KG1 (cell line): ENCODE data around the gene SUCLG2.
"Not testable (repeated sequence)": the region's sequence is repeated elsewhere in the genome, so short reads cannot be mapped to it uniquely, and the experiment has no call there.

Source experiments
- DNase-seq: peaks from one replicate; lab custom pipeline; 2025; lab: John Stamatoyannopoulos, UW

The SUCLG2 gene

GRCh38 chr3:67608034-67608433, 46.4 kb downstream of the SUCLG2 start:
- no peak for DNase-seq

GRCh38 chr3:67605377-67605776, 49.0 kb downstream of the SUCLG2 start:
- DNase-seq, result no peak

- DNase-seq, result no peak
Measured at GRCh38 chr3:67602816-67603215, 51.6 kb downstream of the SUCLG2 start.

GRCh38 chr3:67601919-67602608, 52.3 kb downstream of the SUCLG2 start:
- DNase-seq, result no peak

- no peak for DNase-seq
Measured at GRCh38 chr3:67601385-67601784, 53.0 kb downstream of the SUCLG2 start.

GRCh38 chr3:67599821-67600220, 54.6 kb downstream of the SUCLG2 start:
- no peak for DNase-seq

- DNase-seq, result no peak
Measured at GRCh38 chr3:67598814-67599556, 55.4 kb downstream of the SUCLG2 start.

- DNase-seq, result no peak
Measured at GRCh38 chr3:67595424-67595823, 59.0 kb downstream of the SUCLG2 start.

- DNase-seq, result no peak
Measured at GRCh38 chr3:67593761-67594234, 60.6 kb downstream of the SUCLG2 start.

GRCh38 chr3:67592057-67592456, 62.4 kb downstream of the SUCLG2 start:
- DNase-seq, result no peak

- no peak for DNase-seq
Measured at GRCh38 chr3:67587811-67588210, 66.6 kb downstream of the SUCLG2 start.

- no peak for DNase-seq
Measured at GRCh38 chr3:67587301-67587700, 67.1 kb downstream of the SUCLG2 start.

- DNase-seq, result not testable (repeated sequence)
Measured at GRCh38 chr3:67584608-67585007, 69.8 kb downstream of the SUCLG2 start.

- no peak for DNase-seq
Measured at GRCh38 chr3:67580430-67581000, 73.9 kb downstream of the SUCLG2 start.

- no peak for DNase-seq
Measured at GRCh38 chr3:67578416-67578815, 76.0 kb downstream of the SUCLG2 start.

- no peak for DNase-seq
Measured at GRCh38 chr3:67576441-67576840, 78.0 kb downstream of the SUCLG2 start.

GRCh38 chr3:67569324-67569723, 85.1 kb downstream of the SUCLG2 start:
- no peak for DNase-seq

GRCh38 chr3:67567893-67568292, 86.5 kb downstream of the SUCLG2 start:
- DNase-seq, result no peak

GRCh38 chr3:67564973-67565372, 89.4 kb downstream of the SUCLG2 start:
- no peak for DNase-seq

- DNase-seq, result no peak
Measured at GRCh38 chr3:67564008-67564407, 90.4 kb downstream of the SUCLG2 start.

GRCh38 chr3:67561667-67562394, 92.6 kb downstream of the SUCLG2 start:
- DNase-seq, result no peak

- no peak for DNase-seq
Measured at GRCh38 chr3:67561266-67561665, 93.1 kb downstream of the SUCLG2 start.
